ENCODE measurements around the gene PIK3CA. TPM values are rescaled to one million over a fixed set of nuclear protein-coding genes. Genes with fewer than 3 reads are reported as not detected.
"Not testable (repeated sequence)": the region's sequence is repeated elsewhere in the genome, so short reads cannot be mapped to it uniquely, and the experiment has no call there.

PIK3CA gene
- total RNA-seq, 1 donor from 2014 or later = 20.0 TPM

- Mint-ChIP-seq H3K27me3 (ENCODE audit: unreplicated experiment) (no peaks in the 10 kb centered on the region), H3K27ac (ENCODE audit: unreplicated experiment) (no peak overlapping the region), H3K36me3 (ENCODE audit: unreplicated experiment) (no peaks in the 10 kb centered on the region), H3K4me3 (ENCODE audit: unreplicated experiment) (no peak overlapping the region), H3K9me3 (ENCODE audit: unreplicated experiment) (peaks cover 2% of the 10 kb centered on the region), H3K4me1 (ENCODE audit: low read depth, unreplicated experiment) (no peaks in the 10 kb centered on the region)
- DNase-seq = no peak
- no peak for TF ChIP-seq CTCF (IDR thresholded peaks at IDR 0.05; ENCODE audit: partially characterized antibody, unreplicated experiment)
Measured at GRCh38 chr3:179108086-179108485, 40.1 kb upstream of the PIK3CA start.

GRCh38 chr3:179113903-179114302 lies 34.3 kb upstream of the PIK3CA start:
- DNase-seq = no peak
- Mint-ChIP-seq H3K4me3 (ENCODE audit: unreplicated experiment) (no peak overlapping the region), H3K27ac (ENCODE audit: unreplicated experiment) (no peak overlapping the region), H3K9me3 (ENCODE audit: unreplicated experiment) (peaks cover 5% of the 10 kb centered on the region), H3K36me3 (ENCODE audit: unreplicated experiment) (peaks cover 2% of the 10 kb centered on the region), H3K27me3 (ENCODE audit: unreplicated experiment) (no peaks in the 10 kb centered on the region), H3K4me1 (ENCODE audit: low read depth, unreplicated experiment) (no peaks in the 10 kb centered on the region)
- TF ChIP-seq CTCF (IDR thresholded peaks at IDR 0.05; ENCODE audit: partially characterized antibody, unreplicated experiment) = no peak

- not testable (repeated sequence) for H3K9me3 Mint-ChIP-seq (ENCODE audit: unreplicated experiment); H3K36me3 Mint-ChIP-seq (ENCODE audit: unreplicated experiment); H3K4me3 Mint-ChIP-seq (ENCODE audit: unreplicated experiment); DNase-seq; H3K27me3 Mint-ChIP-seq (ENCODE audit: unreplicated experiment); H3K4me1 Mint-ChIP-seq (ENCODE audit: low read depth, unreplicated experiment); H3K27ac Mint-ChIP-seq (ENCODE audit: unreplicated experiment)
Measured at GRCh38 chr3:179115444-179115843, 32.7 kb upstream of the PIK3CA start.

GRCh38 chr3:179116816-179117215 lies 31.3 kb upstream of the PIK3CA start:
- peaks cover 7% of the 10 kb centered on the region for H3K9me3 Mint-ChIP-seq (ENCODE audit: unreplicated experiment)
- H3K4me3 Mint-ChIP-seq (ENCODE audit: unreplicated experiment) = no peak overlapping the region
- H3K27ac Mint-ChIP-seq (ENCODE audit: unreplicated experiment) = no peak overlapping the region
- peaks cover 7% of the 10 kb centered on the region for H3K36me3 Mint-ChIP-seq (ENCODE audit: unreplicated experiment)
- no peak for TF ChIP-seq CTCF (IDR thresholded peaks at IDR 0.05; ENCODE audit: partially characterized antibody, unreplicated experiment)
- no peaks in the 10 kb centered on the region for H3K4me1 Mint-ChIP-seq (ENCODE audit: low read depth, unreplicated experiment)
- no peaks in the 10 kb centered on the region for H3K27me3 Mint-ChIP-seq (ENCODE audit: unreplicated experiment)
- no peak for DNase-seq

GRCh38 chr3:179132191-179132890 lies 15.8 kb upstream of the PIK3CA start:
- H3K4me3 Mint-ChIP-seq (ENCODE audit: unreplicated experiment); H3K9me3 Mint-ChIP-seq (ENCODE audit: unreplicated experiment); H3K27ac Mint-ChIP-seq (ENCODE audit: unreplicated experiment); H3K27me3 Mint-ChIP-seq (ENCODE audit: unreplicated experiment); H3K4me1 Mint-ChIP-seq (ENCODE audit: low read depth, unreplicated experiment); DNase-seq; H3K36me3 Mint-ChIP-seq (ENCODE audit: unreplicated experiment): not testable (repeated sequence)

GRCh38 chr3:179133575-179133974 lies 14.6 kb upstream of the PIK3CA start:
- Mint-ChIP-seq H3K36me3 (ENCODE audit: unreplicated experiment) (no peaks in the 10 kb centered on the region), H3K9me3 (ENCODE audit: unreplicated experiment) (peaks cover 3% of the 10 kb centered on the region), H3K4me1 (ENCODE audit: low read depth, unreplicated experiment) (no peaks in the 10 kb centered on the region), H3K27ac (ENCODE audit: unreplicated experiment) (no peak overlapping the region), H3K27me3 (ENCODE audit: unreplicated experiment) (peaks cover 3% of the 10 kb centered on the region), H3K4me3 (ENCODE audit: unreplicated experiment) (no peak overlapping the region)
- TF ChIP-seq CTCF (IDR thresholded peaks at IDR 0.05; ENCODE audit: partially characterized antibody, unreplicated experiment) = no peak
- no peak for DNase-seq
